ENCODE measurements around the gene TMOD2.

TMOD2 gene

GRCh38 chr15:51760805-51761204, 9.4 kb downstream of the TMOD2 start:
- ChIA-PET CTCF (interaction anchor here (0.9 to 3.1 kb wide), 2 partner anchors 10 to 15 kb away, joined by 3 to 13 read pairs; no protein-coding TSS in a partner anchor), POLR2A (no interaction called here)
- no peak for DNase-seq (ENCODE audit: extremely low spot score)
- TF ChIP-seq CTCF (IDR thresholded peaks at IDR 0.05; ENCODE audit: control extremely low read depth, extremely low read depth, low read depth, missing control alignments), result no peak

GRCh38 chr15:51765751-51766150, 14.4 kb downstream of the TMOD2 start:
- ChIA-PET CTCF (interaction anchor here (1.2 to 3.4 kb wide), 4 partner anchors 11 to 116 kb away, joined by 3 to 32 read pairs (median 13); no protein-coding TSS in a partner anchor), POLR2A (no interaction called here)
- TF ChIP-seq CTCF (IDR thresholded peaks at IDR 0.05; ENCODE audit: control extremely low read depth, extremely low read depth, low read depth, missing control alignments), result no peak
- DNase-seq (ENCODE audit: extremely low spot score), result no peak

GRCh38 chr15:51766341-51766740, 14.9 kb downstream of the TMOD2 start:
- no peak for DNase-seq (ENCODE audit: extremely low spot score)
- ChIA-PET CTCF (interaction anchor here (1.2 to 3.4 kb wide), 3 partner anchors 8 to 30 kb away, joined by 3 to 32 read pairs (median 10); no protein-coding TSS in a partner anchor), POLR2A (no interaction called here)
- TF ChIP-seq CTCF (IDR thresholded peaks at IDR 0.05; ENCODE audit: control extremely low read depth, extremely low read depth, low read depth, missing control alignments), result no peak

GRCh38 chr15:51768018-51768417, 16.6 kb downstream of the TMOD2 start:
- ChIA-PET CTCF (interaction anchor here (1.0 to 3.4 kb wide), 4 partner anchors 9 to 117 kb away, joined by 3 to 32 read pairs (median 8); no protein-coding TSS in a partner anchor), POLR2A (no interaction called here)
- TF ChIP-seq CTCF (IDR thresholded peaks at IDR 0.05; ENCODE audit: control extremely low read depth, extremely low read depth, low read depth, missing control alignments), result no peak
- DNase-seq (ENCODE audit: extremely low spot score), result no peak

GRCh38 chr15:51770902-51771301, 19.5 kb downstream of the TMOD2 start:
- no peak for TF ChIP-seq CTCF (IDR thresholded peaks at IDR 0.05; ENCODE audit: control extremely low read depth, extremely low read depth, low read depth, missing control alignments)
- ChIA-PET POLR2A (no interaction called here), CTCF (interaction anchor here (1.3 to 2.6 kb wide), 3 partner anchors 14 to 121 kb away, joined by 3 to 19 read pairs (median 4); no protein-coding TSS in a partner anchor)
- no peak for DNase-seq (ENCODE audit: extremely low spot score)

- DNase-seq (ENCODE audit: extremely low spot score), result no peak
- ChIA-PET CTCF (interaction anchor here (1.0 kb wide), 1 partner anchor 52 kb away, joined by 3 read pairs; no protein-coding TSS in a partner anchor), POLR2A (no interaction called here)
- TF ChIP-seq CTCF (IDR thresholded peaks at IDR 0.05; ENCODE audit: control extremely low read depth, extremely low read depth, low read depth, missing control alignments), result no peak
Measured at GRCh38 chr15:51771773-51772172, 20.4 kb downstream of the TMOD2 start.

All from GM10248 (cell line).